ENCODE measurements around the gene PACS2.

- no peak for TF ChIP-seq ARNTL (CRISPR knock-in tag; IDR thresholded peaks at IDR 0.05; ENCODE audit: borderline replicate concordance, low read depth)
- TF ChIP-seq, protein P1, sequence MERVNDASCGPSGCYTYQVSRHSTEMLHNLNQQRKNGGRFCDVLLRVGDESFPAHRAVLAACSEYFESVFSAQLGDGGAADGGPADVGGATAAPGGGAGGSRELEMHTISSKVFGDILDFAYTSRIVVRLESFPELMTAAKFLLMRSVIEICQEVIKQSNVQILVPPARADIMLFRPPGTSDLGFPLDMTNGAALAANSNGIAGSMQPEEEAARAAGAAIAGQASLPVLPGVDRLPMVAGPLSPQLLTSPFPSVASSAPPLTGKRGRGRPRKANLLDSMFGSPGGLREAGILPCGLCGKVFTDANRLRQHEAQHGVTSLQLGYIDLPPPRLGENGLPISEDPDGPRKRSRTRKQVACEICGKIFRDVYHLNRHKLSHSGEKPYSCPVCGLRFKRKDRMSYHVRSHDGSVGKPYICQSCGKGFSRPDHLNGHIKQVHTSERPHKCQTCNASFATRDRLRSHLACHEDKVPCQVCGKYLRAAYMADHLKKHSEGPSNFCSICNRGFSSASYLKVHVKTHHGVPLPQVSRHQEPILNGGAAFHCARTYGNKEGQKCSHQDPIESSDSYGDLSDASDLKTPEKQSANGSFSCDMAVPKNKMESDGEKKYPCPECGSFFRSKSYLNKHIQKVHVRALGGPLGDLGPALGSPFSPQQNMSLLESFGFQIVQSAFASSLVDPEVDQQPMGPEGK (CRISPR knock-in tag; IDR thresholded peaks at IDR 0.05; ENCODE audit: borderline replicate concordance), result no peak
- TF ChIP-seq PPARA (CRISPR knock-in tag; IDR thresholded peaks at IDR 0.05; ENCODE audit: borderline replicate concordance), result no peak
Measured at GRCh38 chr14:105322791-105323556, 8.4 kb downstream of the PACS2 start.
